ENCODE data around the gene CBX4. TPM values are rescaled to one million over a fixed set of nuclear protein-coding genes. Genes with fewer than 3 reads are reported as not detected.

The CBX4 gene
- total and polyA plus RNA-seq, 2 of the 13 experiments (the other 11 are each of a cell fraction or from before 2014, with no cell fraction given) = 25.8 to 50.8 TPM

GRCh38 chr17:79839356-79840268, at the start of gene CBX4 (continued):
- TF ChIP-seq TBX2 (CRISPR knock-in tag; IDR thresholded peaks at IDR 0.05; ENCODE audit: borderline replicate concordance) (peak; percentile 82; the same call in 1 of the 2 replicates), ZNF549 (CRISPR knock-in tag; IDR thresholded peaks at IDR 0.05) (0 out of 2 replicates have a peak, but pooled peaks have one; percentile 17), ISL2 (CRISPR knock-in tag; IDR thresholded peaks at IDR 0.05) (peak; percentile 20; the same call in 1 of the 2 replicates), ZNF512 (CRISPR knock-in tag; IDR thresholded peaks at IDR 0.05) (0 out of 2 replicates have a peak, but pooled peaks have one; percentile 74), MYNN (CRISPR knock-in tag; IDR thresholded peaks at IDR 0.05; ENCODE audit: low read depth) (0 out of 2 replicates have a peak, but pooled peaks have one; percentile 25), HOXA5 (CRISPR knock-in tag; IDR thresholded peaks at IDR 0.05) (no peak; the same call in none of the 2 replicates), ZNF75D (CRISPR knock-in tag; IDR thresholded peaks at IDR 0.05; ENCODE audit: borderline replicate concordance) (no peak), ZNF292 (CRISPR knock-in tag; IDR thresholded peaks at IDR 0.05; ENCODE audit: borderline replicate concordance, low read depth) (no peak), CEBPB (IDR thresholded peaks at IDR 0.05; ENCODE audit: borderline replicate concordance, low read depth, low read length) (peak; percentile 96), MLLT10 (CRISPR knock-in tag; IDR thresholded peaks at IDR 0.05) (no peak), ZNF678 (CRISPR knock-in tag; IDR thresholded peaks at IDR 0.05) (peak; percentile 62; the same call in 1 of the 2 replicates), ATF2 (CRISPR knock-in tag; IDR thresholded peaks at IDR 0.05) (peak; percentile 93), ZBTB49 (CRISPR knock-in tag; IDR thresholded peaks at IDR 0.05; ENCODE audit: borderline replicate concordance) (no peak), ZNF703 (CRISPR knock-in tag; IDR thresholded peaks at IDR 0.05; ENCODE audit: borderline replicate concordance) (peak; percentile 78; the same call in 1 of the 2 replicates), U2AF1 (optimal IDR thresholded peaks at IDR 0.05; ENCODE audit: low read depth, low read length) (peak; percentile 14), MIXL1 (CRISPR knock-in tag; IDR thresholded peaks at IDR 0.05) (0 out of 2 replicates have a peak, but pooled peaks have one; percentile 6)
